Astrocyte (in vitro differentiated cells and primary cell): ENCODE results near the gene SUSD4.

ENCODE experiments used
- EZH2 ChIP-seq: IDR thresholded peaks from 2 replicates; pipeline ENCODE4 v1.6.1; 2012; ENCODE audit warnings: mild to moderate bottlenecking, low read length, inconsistent platforms; ENCODE audit not compliant: insufficient read depth
- TF ChIP-seq, protein P1 (sequence below): IDR thresholded peaks from 2 replicates; pipeline ENCODE4 v1.5.1; 2011; ENCODE audit warnings: low read depth, mild to moderate bottlenecking, inconsistent platforms, low read length, moderate library complexity; ENCODE audit not compliant: insufficient read depth

DNA sequence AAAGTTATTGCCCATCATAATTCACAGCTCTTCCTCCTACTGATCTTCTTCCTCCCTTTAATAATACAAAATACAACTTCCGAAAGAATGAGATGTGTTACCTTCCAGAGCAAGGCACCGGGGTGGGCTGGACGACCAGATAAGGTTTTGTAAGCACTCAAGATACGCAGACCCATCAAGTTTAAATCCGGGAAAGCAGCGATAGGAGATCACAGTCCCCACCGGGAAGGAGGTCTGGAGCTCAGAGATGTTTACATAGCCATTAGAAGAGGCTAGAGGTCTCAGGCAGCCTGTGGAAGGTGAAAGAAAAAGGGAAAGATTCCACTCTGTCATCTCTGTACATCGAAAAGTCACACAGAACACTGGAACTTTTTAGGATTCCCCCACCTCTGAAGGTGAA is 99.4 kb downstream of the SUSD4 start:
- TF ChIP-seq, protein P1, sequence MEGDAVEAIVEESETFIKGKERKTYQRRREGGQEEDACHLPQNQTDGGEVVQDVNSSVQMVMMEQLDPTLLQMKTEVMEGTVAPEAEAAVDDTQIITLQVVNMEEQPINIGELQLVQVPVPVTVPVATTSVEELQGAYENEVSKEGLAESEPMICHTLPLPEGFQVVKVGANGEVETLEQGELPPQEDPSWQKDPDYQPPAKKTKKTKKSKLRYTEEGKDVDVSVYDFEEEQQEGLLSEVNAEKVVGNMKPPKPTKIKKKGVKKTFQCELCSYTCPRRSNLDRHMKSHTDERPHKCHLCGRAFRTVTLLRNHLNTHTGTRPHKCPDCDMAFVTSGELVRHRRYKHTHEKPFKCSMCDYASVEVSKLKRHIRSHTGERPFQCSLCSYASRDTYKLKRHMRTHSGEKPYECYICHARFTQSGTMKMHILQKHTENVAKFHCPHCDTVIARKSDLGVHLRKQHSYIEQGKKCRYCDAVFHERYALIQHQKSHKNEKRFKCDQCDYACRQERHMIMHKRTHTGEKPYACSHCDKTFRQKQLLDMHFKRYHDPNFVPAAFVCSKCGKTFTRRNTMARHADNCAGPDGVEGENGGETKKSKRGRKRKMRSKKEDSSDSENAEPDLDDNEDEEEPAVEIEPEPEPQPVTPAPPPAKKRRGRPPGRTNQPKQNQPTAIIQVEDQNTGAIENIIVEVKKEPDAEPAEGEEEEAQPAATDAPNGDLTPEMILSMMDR = no peak
- TF ChIP-seq EZH2 = no peak
